Measurements from ENCODE around the gene SEPHS2.
"Not testable (repeated sequence)": the region's sequence is repeated elsewhere in the genome, so short reads cannot be mapped to it uniquely, and the experiment has no call there.

The SEPHS2 gene

GRCh38 chr16:30445408-30446202 lies at the start of gene SEPHS2:
Gene SEPHS2, minus strand, starts transcription at chr16:30445874. Its CDS starts 147 bp downstream, at chr16:30445727.
- peak; percentile 96 for DNase-seq

DNA sequence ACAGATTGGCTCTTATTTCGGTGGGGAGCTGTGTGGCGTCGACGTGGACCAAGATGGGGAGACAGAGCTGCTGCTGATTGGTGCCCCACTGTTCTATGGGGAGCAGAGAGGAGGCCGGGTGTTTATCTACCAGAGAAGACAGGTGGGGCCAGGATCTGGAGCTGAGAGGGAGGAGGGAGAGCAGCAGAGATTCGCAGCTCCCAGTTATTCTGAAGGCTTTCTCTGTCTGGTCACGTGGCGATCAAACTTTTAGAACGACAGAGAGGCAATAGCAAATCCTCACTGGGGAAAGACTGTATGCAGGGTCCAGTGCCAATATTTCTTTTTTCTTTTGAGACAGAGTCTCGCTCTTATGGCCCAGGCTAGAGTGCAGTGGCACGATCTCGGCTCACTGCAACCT lies 49.0 kb upstream of the SEPHS2 start:
- no peak for DNase-seq

GRCh38 chr16:30493941-30494488 lies 48.3 kb upstream of the SEPHS2 start:
- DNase-seq, result no peak

GRCh38 chr16:30491744-30492308 lies 46.2 kb upstream of the SEPHS2 start:
- peak; percentile 27 for DNase-seq

GRCh38 chr16:30491229-30491628 lies 45.6 kb upstream of the SEPHS2 start:
- DNase-seq, result no peak

GRCh38 chr16:30490210-30490609 lies 44.5 kb upstream of the SEPHS2 start:
- DNase-seq, result no peak

DNA sequence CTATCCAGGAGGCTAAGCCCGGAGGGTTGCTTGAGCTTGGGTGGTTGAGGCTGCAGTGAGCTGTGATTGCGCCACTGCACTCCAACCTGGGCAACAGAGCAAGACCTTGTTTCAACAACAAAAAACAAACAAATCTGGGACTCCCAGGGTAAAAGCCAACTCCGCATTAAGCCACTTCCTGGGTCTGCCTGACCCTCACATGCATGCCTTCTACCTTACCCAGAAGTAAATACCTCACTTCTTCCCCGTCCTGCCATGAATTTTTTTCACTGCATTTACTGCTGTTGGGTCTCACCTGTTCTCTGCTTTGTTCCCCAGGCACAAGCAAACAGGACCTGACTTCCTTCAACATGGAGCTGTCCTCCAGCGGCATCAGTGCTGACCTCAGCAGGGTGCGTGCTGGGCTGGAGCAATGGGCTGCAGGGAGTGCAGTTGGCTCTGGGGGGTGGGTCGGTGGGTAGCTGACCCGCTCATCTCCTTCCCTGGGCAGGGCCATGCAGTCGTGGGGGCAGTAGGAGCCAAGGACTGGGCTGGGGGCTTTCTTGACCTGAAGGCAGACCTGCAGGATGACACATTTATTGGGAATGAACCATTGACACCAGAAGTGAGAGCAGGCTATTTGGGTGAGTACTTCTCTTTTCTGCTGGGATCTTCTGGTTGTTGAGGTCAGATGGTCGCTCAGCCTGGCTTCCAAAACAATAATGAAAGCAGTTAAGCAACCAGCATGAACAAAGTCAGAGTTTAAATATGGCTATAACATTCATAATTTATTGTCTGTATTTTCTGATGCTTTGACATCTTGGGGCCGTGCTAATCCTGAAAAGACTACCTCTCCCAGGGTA lies 43.3 kb upstream of the SEPHS2 start:
- DNase-seq, result no peak

- no peak for DNase-seq
These were observed 40.3 kb upstream of the SEPHS2 start for GRCh38 chr16:30485818-30486436.

DNA sequence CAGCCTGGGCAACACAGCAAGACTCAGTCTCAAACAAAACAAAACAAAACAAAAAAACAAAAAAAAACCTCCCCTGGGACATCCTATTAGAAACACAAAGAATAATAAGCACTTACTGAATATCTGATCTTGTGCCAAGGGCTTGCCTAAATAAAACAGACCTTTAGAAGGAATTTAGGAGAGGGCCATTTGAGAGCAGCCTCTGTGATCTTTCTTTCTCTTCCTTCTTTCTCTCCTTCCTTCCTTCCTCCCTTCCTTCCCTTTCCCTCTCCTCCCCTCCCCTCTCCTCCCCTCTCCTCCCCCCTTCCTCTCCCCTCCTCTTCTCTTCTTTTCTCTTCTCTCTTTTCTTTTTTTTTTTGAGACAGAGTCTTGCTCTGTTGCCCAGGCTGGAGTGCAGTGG lies 39.2 kb upstream of the SEPHS2 start:
- no peak for DNase-seq

GRCh38 chr16:30482366-30482765 lies 36.7 kb upstream of the SEPHS2 start:
- DNase-seq, result no peak

GRCh38 chr16:30481381-30481780 lies 35.7 kb upstream of the SEPHS2 start:
- no peak for DNase-seq

DNA sequence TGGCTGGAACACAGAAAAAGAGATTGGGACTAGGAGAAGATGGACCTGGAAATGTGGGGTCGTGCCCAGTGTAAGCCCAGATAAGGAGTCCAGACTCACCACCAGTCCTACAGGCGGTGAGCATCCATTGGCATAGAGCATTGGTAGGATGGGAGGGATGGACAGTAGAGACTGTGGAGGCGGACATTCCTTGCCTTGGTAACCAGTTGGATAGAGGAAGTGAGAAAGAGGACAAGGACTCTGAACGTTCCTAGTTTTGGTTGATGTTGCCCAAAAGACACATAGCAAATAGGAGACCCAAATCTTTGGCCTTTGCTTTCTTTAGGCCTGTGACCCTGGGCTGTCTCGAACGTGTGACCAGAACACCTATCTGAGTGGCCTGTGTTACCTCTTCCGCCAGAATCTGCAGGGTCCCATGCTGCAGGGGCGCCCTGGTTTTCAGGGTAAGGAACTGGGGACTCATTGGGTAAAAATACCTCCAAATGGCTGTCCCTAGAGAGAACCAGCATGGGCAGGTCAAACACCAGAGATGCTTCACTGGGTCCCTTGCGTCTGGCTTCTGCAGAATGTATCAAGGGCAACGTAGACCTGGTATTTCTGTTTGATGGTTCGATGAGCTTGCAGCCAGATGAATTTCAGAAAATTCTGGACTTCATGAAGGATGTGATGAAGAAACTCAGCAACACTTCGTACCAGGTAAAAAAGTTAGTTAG lies 33.2 kb upstream of the SEPHS2 start:
- DNase-seq, result no peak

DNA sequence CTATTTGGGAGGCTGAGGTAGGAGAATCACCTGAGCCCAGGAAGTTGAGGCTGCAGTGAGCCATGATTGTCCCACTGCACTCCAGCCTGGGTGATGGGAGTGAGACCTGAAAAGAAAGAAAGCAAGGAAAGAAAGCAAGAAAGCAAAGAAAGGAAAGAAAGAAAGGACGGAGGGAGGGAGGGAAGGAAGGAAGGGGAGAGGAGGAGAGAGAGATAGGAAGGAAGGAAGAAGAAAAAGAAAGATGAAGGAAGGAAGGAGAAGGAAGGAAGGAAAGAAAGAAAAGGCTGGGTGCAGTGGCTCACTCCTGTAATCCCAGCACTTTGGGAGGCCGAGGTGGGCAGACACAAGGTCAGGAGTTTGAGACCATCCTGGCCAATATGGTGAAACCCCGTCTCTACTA lies 32.1 kb upstream of the SEPHS2 start:
- not testable (repeated sequence) for DNase-seq

- DNase-seq, result no peak
These were observed 31.3 kb upstream of the SEPHS2 start for GRCh38 chr16:30476991-30477390.

DNA sequence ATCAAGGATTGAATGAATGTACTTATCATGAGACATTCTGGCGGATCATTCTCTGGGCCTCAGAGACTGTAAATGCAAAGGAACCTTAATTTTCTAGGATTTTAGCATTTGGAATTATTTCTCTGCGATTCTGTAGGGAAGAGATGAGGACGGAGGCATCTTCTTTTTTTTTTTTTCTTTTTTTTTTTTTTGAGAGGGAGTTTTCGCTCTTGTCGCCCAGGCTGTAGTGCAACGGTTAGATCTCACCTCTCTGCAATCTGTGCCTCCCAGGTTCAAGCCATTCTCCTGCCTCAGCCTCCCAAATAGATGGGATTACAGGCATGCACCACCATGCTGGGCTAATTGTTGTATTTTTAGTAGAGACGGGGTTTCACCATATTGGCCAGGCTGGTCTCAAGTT lies 29.0 kb upstream of the SEPHS2 start:
- DNase-seq, result no peak

GRCh38 chr16:30474074-30474452 lies 28.4 kb upstream of the SEPHS2 start:
- no peak for DNase-seq

DNA sequence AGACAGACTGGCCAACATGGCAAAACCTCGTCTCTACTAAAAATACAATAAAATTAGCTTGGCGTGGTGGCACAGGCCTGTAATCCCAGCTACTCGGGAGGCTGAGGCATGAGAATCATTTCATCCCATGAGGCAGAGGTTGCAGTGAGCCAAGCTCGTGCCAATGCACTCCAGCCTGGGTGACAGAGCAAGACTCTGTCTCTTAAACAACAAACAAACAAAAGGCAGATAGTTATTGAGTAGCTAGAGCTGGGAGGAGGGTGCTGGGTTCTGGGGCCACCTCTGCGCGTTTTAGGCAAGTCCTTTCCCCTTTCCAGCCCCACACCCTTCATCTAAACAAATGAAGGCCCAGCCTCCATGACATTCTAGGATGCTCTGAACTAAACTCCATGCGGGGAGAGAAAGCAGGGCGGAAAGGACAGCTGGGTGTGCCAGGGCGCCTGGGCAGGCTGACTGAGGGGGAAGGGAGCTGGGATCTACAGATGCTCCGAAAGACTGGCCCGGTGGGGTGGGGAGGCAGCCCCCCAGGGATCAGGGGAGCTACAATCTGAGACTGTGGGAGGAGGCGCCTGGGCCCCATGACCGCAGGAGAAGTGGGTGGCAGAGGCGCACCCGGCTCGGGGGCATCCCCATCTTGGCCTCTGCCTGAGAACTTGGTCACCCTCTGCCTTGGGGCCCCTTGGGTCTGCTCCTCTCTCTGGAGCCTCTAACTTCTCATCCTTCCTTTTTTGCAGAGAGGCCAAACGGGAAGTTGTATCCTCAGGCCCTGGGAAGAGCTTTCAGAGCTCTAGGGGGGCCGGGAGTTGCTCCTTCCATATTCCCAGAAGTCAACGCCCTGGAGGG lies 27.8 kb upstream of the SEPHS2 start:
- peak; percentile 56 for DNase-seq

- peak; percentile 89 for DNase-seq
These were observed 26.8 kb upstream of the SEPHS2 start, which contains the start of gene ITGAL for GRCh38 chr16:30472328-30472942. Gene ITGAL, plus strand, starts transcription at chr16:30472742. Its CDS starts 96 bp downstream, at chr16:30472838.

DNA sequence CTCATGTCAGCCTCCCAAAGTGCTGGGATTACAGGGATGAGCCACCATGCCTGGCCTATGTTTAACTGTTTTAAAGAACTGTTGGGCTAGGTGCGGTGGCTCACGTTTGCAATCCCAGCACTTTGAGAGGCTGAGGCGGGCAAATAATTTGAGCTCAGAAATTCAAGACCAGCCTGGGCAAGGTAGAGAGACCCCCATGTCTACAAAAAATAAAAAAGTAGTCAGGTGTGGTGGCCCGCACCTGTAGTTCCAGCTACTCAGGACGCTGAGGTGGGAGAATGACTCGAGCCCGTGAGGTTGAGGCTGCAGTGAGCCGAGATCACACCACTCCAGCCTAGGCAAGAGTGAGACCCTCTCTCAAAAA lies 24.9 kb upstream of the SEPHS2 start:
- no peak for DNase-seq

- no peak for DNase-seq
These were observed 24.5 kb upstream of the SEPHS2 start for GRCh38 chr16:30470170-30470512.

- DNase-seq, result no peak
These were observed 18.4 kb upstream of the SEPHS2 start for GRCh38 chr16:30464078-30464477.

Measured in CD4-positive, alpha-beta T cell treated with Interleukin-12 subunit alpha and Interleukin-12 subunit beta, for 1 hour (primary cell).